Limb (tissue), 2 donors: ENCODE measurements around the gene DAPK2.
"Not testable (repeated sequence)": the region's sequence is repeated elsewhere in the genome, so short reads cannot be mapped to it uniquely, and the experiment has no call there.

ENCODE experiments used
- DNase-seq, 2 donors: peaks; one replicate each; pipeline ENCODE4 v3.0.0-alpha.2; 2016; ENCODE audit errors: extremely low spot score in 2 of 2

DAPK2 gene

DNA sequence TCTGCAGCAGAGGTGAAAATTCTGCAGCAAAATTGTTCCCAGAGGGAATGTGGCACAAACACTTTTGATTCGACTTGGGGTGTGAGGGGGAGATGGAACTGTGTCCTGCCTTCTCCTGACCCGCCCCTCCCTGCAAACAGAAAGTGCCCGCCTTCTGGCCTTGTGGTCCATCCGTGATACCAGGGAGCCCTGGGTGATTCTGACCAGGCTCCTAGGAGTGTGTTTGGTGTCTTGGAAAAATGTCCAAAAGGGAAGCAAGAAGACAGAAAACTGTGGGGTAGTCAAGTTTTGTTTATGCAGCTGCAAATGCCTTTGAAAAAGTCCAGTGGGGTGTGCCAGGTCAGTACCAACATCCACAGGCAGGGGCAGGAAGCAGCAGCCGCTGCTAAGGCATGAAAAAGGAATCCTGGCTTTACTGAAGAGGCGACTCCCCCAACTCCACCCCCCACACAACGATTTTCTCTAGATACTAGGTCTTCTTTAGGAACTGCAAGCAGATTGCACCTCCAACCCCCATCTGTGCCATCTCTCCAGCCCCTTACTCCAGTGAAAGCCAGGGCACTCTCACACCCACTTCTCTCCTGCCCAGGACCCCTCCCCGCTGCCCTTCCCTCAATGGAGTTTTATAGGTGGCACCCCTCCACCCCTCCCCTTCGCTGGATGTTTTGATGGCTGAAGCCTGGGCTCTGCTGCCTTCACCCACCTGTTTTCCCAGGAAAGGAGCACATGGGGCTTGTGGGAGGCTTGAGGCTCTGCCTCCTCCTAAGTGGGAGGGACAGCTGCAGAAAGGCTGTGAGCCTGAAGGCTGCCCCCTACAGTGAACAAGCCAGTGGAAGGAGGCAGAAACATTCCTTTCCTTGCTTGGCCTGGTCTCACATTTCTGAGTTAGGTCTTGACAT is 130.2 kb downstream of the DAPK2 start:
- DNase-seq: peak; percentile 53

- DNase-seq: no peak
Measured at GRCh38 chr15:63915209-63915872, 130.9 kb downstream of the DAPK2 start.

GRCh38 chr15:63913786-63914315 is 132.4 kb downstream of the DAPK2 start:
- no peak for DNase-seq

GRCh38 chr15:63913336-63913735 is 132.9 kb downstream of the DAPK2 start:
- DNase-seq: no peak

DNA sequence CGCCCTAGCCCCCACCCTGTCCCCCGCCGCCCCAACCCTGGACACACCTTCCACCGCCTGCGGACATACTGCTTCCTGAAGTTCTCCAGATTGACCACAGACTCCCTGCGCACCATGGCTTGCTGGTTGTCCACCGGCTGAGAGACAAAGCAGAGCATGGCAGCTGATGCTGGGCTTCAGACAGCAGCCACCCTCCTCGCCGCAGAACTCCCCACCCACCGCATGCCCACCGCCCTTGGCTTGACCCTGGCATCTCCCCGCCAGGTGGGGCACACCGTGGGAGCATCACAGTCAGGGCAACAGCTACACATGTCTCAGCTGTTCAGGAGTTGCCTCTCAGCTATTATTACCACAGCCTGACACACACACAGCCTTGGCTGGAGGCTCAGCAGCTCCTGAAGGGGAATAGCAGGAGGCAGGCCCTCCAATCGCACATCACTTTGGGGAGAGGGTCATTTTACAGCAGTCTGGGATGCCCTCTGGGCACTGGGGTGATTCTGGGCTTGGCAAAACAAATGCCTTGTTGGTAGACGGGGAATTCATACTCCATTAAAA is 134.1 kb downstream of the DAPK2 start:
- DNase-seq: no peak

DNA sequence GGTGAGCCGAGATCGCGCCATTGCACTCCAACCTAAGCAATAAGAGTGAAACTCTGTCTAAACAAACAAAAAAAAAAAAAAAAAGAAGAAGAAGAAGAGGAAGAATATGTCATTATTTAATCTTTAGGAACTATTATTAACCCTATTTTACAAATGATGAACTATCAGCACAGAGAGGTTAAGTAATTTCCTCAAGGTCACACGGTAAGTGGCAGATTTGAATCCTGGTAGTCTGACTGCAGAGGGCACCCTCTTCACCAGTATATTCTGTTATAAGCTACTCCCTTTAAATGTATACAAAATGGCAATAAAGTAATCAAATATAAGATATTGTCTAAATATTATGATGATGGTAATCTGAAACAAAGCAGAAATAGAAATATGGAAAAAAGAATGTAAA is 135.1 kb downstream of the DAPK2 start:
- no peak for DNase-seq

- DNase-seq: peak; percentile 57 to 61
Measured at GRCh38 chr15:63909819-63910437, 136.4 kb downstream of the DAPK2 start.

- no peak for DNase-seq
Measured at GRCh38 chr15:63908991-63909390, 137.3 kb downstream of the DAPK2 start.

- no peak for DNase-seq
Measured at GRCh38 chr15:63908281-63908680, 138.0 kb downstream of the DAPK2 start.

DNA sequence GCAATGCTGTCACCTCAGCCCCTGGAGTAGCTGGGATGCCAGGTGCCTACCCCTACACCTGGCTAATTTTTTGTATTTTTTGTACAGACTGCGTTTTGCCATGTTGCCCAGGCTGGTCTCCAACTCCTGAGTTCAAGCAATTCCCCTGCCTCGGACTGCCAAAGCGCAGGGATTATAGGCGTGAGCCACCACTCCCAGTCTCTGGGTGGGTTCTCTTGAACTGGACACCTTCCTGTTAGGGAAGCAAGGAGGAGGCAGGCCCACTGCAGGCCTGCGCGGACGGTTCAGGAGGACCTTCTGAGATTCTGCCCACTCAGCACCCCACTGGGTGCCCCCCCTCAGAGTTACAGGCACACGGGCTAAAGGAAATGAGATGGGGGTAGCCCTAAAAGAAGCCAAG is 138.8 kb downstream of the DAPK2 start:
- DNase-seq: no peak

- no peak for DNase-seq
Measured at GRCh38 chr15:63906266-63906584, 140.1 kb downstream of the DAPK2 start.

DNA sequence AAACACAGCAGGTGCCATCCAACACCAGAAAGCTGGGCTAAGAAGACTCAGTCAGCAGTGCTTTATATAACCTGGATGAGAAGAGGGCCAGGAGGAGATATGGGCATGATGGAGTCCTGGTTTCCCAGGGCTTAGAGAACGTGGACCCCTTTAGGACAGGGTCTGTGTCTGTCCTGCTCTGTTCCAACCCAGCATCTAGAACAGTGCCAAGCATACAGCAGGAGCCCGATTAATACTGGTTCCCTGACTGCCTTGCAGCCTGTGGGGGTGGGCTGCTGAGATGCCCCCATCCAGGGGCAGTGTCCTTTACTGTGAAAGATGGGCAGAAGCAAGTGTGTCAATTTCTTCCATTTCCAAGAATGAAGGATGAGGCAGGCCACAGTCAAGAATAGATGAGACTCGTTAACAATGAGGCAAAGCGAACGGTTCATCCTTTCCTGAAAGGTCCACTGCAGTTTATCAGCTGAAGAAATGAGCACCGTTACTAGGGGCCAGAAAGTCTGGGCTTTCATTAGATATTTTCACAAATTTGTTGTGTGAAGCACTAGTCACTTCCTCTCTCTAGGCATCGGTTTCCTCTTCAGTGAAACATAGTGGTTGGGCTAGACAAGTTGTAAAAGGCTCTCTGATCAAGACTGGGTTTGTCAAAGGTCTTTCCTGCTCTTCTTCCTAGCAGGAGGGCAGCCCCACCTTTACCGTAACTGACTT is 140.6 kb downstream of the DAPK2 start:
- no peak for DNase-seq

DNA sequence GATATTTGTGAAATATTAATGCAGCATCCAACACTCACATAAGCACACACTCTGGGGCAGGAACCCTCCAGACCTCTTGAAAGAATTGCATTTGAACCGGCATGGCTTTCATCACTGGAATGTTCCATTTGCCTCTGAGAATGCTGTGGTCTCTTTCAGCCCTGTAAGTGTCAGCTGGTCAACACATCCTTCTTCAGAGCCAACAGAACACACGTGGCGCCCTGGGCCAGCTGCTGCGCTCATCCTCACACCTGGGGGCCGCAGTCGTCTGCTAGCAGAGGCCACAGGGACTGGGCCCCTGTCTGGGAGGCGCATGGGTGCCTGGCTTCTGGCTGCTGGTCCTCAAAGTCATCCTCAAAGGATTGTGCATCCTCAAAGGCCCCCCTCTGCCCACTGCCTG is 141.2 kb downstream of the DAPK2 start:
- DNase-seq: no peak

- no peak for DNase-seq
Measured at GRCh38 chr15:63904042-63904441, 142.2 kb downstream of the DAPK2 start.

GRCh38 chr15:63902671-63903035 is 143.6 kb downstream of the DAPK2 start:
- no peak for DNase-seq

GRCh38 chr15:63901912-63902670 is 144.2 kb downstream of the DAPK2 start:
- no peak for DNase-seq

DNA sequence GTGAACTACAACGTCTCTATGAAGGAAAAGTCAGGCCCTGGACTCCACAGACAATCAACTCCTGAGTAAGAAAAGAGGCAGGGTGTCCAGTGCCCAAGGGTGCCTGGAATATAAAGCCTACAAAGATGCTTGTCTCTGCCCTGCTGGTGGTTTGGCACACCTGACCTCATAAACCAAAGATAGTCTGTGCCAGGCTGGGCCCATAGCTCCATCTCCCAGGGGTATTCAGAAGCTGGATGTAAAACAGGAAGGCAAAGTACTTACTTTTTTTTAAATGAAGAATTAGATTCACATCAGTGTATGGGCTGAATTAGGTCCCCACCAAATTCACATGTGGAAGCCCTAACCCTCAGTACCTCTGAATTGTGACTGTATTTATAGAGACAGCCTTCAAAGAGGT is 146.0 kb downstream of the DAPK2 start:
- DNase-seq: no peak

GRCh38 chr15:63899606-63900005 is 146.7 kb downstream of the DAPK2 start:
- DNase-seq: not testable (repeated sequence)

GRCh38 chr15:63899193-63899592 is 147.1 kb downstream of the DAPK2 start:
- DNase-seq: no peak

- no peak for DNase-seq
Measured at GRCh38 chr15:63896336-63897115, 149.8 kb downstream of the DAPK2 start.
